ENCODE measurements around the gene RIPOR2. TPM values are rescaled to one million over a fixed set of nuclear protein-coding genes. Genes with fewer than 3 reads are reported as not detected.

RIPOR2 gene
- total and polyA plus RNA-seq, 8 donors = 2.0 to 19.3 (median 9.4) TPM; not detected in 1

DNA sequence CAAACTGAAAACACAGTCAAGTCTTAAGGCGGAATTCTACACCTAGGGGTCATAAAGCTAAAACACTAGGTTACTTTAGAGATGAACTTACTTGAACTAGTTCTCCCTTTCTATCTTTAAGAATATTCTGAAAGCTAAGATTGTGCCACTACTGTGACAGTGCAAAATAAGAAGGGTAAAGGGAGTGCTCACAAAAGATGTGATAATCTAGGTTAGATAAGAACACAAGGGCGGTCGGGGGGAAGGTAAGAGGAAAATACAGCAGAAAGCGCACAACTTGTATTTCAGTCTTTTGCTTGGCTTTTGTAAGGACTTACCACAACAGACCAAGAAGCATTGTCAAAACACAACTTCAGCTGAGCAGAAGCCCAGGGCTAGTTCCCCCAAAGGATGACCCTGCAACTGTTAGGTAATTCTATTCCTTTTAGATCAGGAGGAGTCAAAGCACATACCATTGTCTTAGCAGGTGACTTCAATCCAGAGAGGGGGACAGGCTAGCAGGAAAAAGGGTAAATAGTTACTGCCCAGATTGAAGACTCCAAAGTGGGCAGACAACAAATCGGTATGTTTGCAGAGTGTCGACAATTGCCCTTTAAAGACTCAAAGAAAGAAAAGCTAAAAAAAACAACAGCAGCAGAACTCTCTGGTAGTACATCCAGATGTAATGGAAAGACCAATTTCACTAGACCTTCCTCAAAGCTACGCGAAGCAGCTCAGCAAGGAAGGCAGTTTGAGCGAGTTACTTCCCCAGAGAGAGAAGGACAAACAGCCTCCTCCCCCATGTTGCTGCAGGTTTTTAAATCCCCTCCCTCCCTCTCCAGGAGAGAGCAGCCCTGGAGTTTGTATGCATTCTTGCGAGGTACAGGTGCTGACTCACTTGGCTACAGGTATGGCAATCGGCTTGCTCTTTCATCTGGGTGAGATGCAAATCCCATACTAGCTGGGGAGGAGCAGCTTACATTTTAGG, 59.0 kb downstream of the RIPOR2 start:
- Histone ChIP-seq H3K36me3 (peaks cover 0 to 31% (median 22%) of the 10 kb centered on the region in 4 donors), H3K4me3 (no peak overlapping the region), H3K27ac (no peak overlapping the region), H3K27me3 (no peaks in the 10 kb centered on the region), H3K9me3 (peaks cover 0 to 12% (median 8%) of the 10 kb centered on the region in 4 donors), H3K4me1 (no peaks in the 10 kb centered on the region)
- intact Hi-C loops (cut with DNase I; ENCODE audit: low total_unique reads) = no loop called here
- TF ChIP-seq POLR2A (IDR thresholded peaks at IDR 0.05) (no peak), POLR2AphosphoS5 (IDR thresholded peaks at IDR 0.05) (no peak), EP300 (IDR thresholded peaks at IDR 0.05) (no peak)
- TF ChIP-seq, protein P1, sequence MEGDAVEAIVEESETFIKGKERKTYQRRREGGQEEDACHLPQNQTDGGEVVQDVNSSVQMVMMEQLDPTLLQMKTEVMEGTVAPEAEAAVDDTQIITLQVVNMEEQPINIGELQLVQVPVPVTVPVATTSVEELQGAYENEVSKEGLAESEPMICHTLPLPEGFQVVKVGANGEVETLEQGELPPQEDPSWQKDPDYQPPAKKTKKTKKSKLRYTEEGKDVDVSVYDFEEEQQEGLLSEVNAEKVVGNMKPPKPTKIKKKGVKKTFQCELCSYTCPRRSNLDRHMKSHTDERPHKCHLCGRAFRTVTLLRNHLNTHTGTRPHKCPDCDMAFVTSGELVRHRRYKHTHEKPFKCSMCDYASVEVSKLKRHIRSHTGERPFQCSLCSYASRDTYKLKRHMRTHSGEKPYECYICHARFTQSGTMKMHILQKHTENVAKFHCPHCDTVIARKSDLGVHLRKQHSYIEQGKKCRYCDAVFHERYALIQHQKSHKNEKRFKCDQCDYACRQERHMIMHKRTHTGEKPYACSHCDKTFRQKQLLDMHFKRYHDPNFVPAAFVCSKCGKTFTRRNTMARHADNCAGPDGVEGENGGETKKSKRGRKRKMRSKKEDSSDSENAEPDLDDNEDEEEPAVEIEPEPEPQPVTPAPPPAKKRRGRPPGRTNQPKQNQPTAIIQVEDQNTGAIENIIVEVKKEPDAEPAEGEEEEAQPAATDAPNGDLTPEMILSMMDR (IDR thresholded peaks at IDR 0.05) = no peak
- WGBS, 5 donors = 56 to 79% (median 70%) methylated on average over 11 of the region's 11 CpGs
- peak in 1 of 2 donors; percentile 45 for DNase-seq

GRCh38 chr6:24875534-24875901, 60.2 kb downstream of the RIPOR2 start:
- WGBS, 5 donors = 76 to 97% (median 87%) methylated on average over 9 of the region's 9 CpGs
- intact Hi-C loops (cut with DNase I; ENCODE audit: low total_unique reads) = no loop called here
- H3K4me3 ChIP-seq = no peak overlapping the region
- no peak overlapping the region for H3K27ac ChIP-seq
- peaks cover 0 to 34% (median 24%) of the 10 kb centered on the region in 4 donors for H3K36me3 ChIP-seq
- no peaks in the 10 kb centered on the region for H3K27me3 ChIP-seq
- TF ChIP-seq POLR2A (IDR thresholded peaks at IDR 0.05) = no peak
- TF ChIP-seq POLR2AphosphoS5 (IDR thresholded peaks at IDR 0.05) = no peak
- TF ChIP-seq, protein P1 (IDR thresholded peaks at IDR 0.05) = no peak
- no peak for TF ChIP-seq EP300 (IDR thresholded peaks at IDR 0.05)
- H3K9me3 ChIP-seq = peaks cover 0 to 12% (median 8%) of the 10 kb centered on the region in 4 donors
- no peak for DNase-seq
- H3K4me1 ChIP-seq = no peaks in the 10 kb centered on the region

DNA sequence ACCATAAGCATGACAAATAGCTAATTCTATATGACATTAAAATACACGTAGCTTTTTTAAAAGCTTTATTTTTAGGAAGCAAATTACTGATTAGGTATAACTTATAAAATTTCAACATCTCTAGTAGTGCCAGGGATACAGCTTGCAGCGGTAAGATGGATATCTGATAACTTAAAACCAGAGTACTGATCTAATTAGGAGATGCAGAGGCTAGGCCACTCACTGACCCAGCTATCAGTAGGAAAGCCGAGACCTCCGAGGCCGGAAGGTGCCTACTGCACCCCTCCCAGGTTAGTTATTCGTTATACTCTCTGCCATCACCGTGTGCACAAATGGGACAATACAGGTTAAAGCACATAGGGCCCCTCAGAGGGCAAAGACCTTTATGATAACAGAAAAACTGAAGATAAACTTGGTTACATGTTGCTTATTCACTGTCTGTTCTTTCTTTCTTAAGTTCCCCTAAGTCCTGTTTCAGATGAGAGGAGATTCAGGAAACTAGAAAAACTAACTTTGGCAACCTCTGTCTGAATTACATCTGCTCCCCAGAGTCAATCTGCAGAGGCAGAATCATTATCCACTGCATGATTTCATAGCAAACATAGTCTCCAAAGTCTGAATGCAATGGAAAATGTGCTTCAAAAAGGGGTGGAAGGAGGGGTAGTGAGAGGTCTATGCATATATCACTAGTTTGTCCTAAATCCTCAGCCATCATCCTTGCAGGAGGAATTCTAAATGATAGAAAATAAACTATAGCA, 60.8 kb downstream of the RIPOR2 start:
- intact Hi-C loops (cut with DNase I; ENCODE audit: low total_unique reads) = no loop called here
- Histone ChIP-seq H3K4me3 (no peak overlapping the region), H3K36me3 (peaks cover 0 to 36% (median 24%) of the 10 kb centered on the region in 4 donors), H3K27me3 (no peaks in the 10 kb centered on the region), H3K9me3 (peaks cover 0 to 12% (median 8%) of the 10 kb centered on the region in 4 donors), H3K27ac (no peak overlapping the region), H3K4me1 (no peaks in the 10 kb centered on the region)
- WGBS, 5 donors = 69 to 74% (median 72%) methylated on average over 7 of the region's 7 CpGs
- DNase-seq = peak in 1 of 2 donors; percentile 69
- TF ChIP-seq EP300 (IDR thresholded peaks at IDR 0.05) (no peak), POLR2A (IDR thresholded peaks at IDR 0.05) (no peak), POLR2AphosphoS5 (IDR thresholded peaks at IDR 0.05) (no peak)
- TF ChIP-seq, protein P1 (IDR thresholded peaks at IDR 0.05) = no peak

DNA sequence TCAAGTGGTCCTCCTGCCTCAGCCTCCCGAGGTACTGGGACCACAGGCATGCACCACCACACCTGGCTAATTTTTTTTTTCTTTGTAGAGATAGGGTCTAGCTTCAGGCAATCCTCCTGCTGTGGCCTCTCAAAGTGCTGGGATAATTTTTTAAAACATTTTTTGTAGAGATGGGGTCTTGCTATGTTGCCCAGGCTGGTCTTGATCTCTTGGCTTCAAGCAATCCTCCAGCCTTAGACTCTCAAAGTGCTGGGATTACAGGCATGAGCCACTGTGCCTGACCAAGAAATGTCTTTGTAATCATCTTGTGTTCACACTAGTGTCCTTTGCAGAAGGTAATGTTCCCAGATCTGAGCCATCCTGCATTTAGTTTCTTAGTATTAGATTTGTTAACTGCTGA, 61.6 kb downstream of the RIPOR2 start:
- no peaks in the 10 kb centered on the region for H3K4me1 ChIP-seq
- peaks cover 0 to 12% (median 8%) of the 10 kb centered on the region in 4 donors for H3K9me3 ChIP-seq
- DNase-seq = no peak
- no peak overlapping the region for H3K4me3 ChIP-seq
- H3K36me3 ChIP-seq = peaks cover 0 to 36% (median 24%) of the 10 kb centered on the region in 4 donors
- H3K27ac ChIP-seq = no peak overlapping the region
- 86 to 100% (median 98%) methylated on average over 1 of the region's 1 CpG for WGBS, 5 donors
- intact Hi-C loops (cut with DNase I; ENCODE audit: low total_unique reads) = no loop called here
- H3K27me3 ChIP-seq = no peaks in the 10 kb centered on the region
- TF ChIP-seq POLR2A (IDR thresholded peaks at IDR 0.05) (no peak), POLR2AphosphoS5 (IDR thresholded peaks at IDR 0.05) (no peak), EP300 (IDR thresholded peaks at IDR 0.05) (no peak)
- TF ChIP-seq, protein P1 (IDR thresholded peaks at IDR 0.05) = no peak

Data from stomach (tissue), 9 donors.